ENCODE measurements around the gene SIMC1.

- TF ChIP-seq POLR2AphosphoS5 (IDR thresholded peaks at IDR 0.05; ENCODE audit: insufficient read depth, low read depth, low read length) (no peak), CTCF (IDR thresholded peaks at IDR 0.05; ENCODE audit: extremely low read depth in 1 of 2, insufficient read depth in 1 of 2, low read depth in 1 of 2, low read length in 2 of 2) (no peak), FOS (IDR thresholded peaks at IDR 0.05; ENCODE audit: borderline replicate concordance, insufficient read depth, low read length) (no peak), POLR2A (IDR thresholded peaks at IDR 0.05; ENCODE audit: low read depth, low read length) (no peak), MAX (IDR thresholded peaks at IDR 0.05; ENCODE audit: insufficient read depth, insufficient read length) (no peak)
These were observed 145.2 kb downstream of the SIMC1 start for GRCh38 chr5:176383248-176383905.

All from endothelial cell of umbilical vein (primary cell).